Measurements from ENCODE around the gene LAD1. TPM values are rescaled to one million over a fixed set of nuclear protein-coding genes. Genes with fewer than 3 reads are reported as not detected.

The LAD1 gene
- total and polyA plus RNA-seq, 2 experiments from 2014 or later: 63.5 to 64.2 TPM

DNA sequence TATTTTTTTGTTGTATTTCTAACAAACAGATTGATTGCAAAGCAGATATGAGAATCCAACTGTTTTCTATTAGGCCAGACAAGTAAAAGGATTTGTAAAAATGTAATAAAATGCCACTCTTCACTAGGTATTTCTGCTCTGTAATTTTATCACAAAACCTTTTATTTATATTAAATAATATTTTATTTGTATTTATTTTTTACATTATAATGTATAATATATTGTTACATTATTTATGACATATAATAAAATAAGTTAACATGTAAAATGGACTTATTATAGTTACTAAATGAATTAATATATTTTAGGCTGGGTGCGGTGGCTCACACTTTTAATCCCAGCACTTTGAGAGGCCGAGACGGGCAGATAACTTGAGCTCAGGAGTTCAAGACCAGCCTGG is 35.1 kb upstream of the LAD1 start:
- H3K27ac ChIP-seq: no peak overlapping the region
- no peak overlapping the region for H2AFZ ChIP-seq
- no peaks in the 10 kb centered on the region for H3K79me2 ChIP-seq
- H3K27me3 ChIP-seq: no peaks in the 10 kb centered on the region
- H4K20me1 ChIP-seq (ENCODE audit: insufficient read depth, poor library complexity, severe bottlenecking): no peaks in the 10 kb centered on the region
- H3K4me3 ChIP-seq: no peak overlapping the region
- no peak overlapping the region for H3K4me2 ChIP-seq
- H3K9me2 ChIP-seq (replicated peaks; ENCODE audit: insufficient read depth): no peaks in the 10 kb centered on the region
- WGBS (ENCODE audit: low lambda C conversion rate, missing lambda C conversion rate): 97% methylated on average over 3 of the region's 3 CpGs
- no peak for DNase-seq (ENCODE audit: low spot score)
- no peaks in the 10 kb centered on the region for H3K36me3 ChIP-seq (replicated peaks; ENCODE audit: insufficient read depth, low read depth)
- peaks cover 5% of the 10 kb centered on the region for H3K4me1 ChIP-seq (ENCODE audit: insufficient read depth)
- H3K9me3 ChIP-seq (ENCODE audit: low read depth): no peaks in the 10 kb centered on the region
- TF ChIP-seq, protein P1, sequence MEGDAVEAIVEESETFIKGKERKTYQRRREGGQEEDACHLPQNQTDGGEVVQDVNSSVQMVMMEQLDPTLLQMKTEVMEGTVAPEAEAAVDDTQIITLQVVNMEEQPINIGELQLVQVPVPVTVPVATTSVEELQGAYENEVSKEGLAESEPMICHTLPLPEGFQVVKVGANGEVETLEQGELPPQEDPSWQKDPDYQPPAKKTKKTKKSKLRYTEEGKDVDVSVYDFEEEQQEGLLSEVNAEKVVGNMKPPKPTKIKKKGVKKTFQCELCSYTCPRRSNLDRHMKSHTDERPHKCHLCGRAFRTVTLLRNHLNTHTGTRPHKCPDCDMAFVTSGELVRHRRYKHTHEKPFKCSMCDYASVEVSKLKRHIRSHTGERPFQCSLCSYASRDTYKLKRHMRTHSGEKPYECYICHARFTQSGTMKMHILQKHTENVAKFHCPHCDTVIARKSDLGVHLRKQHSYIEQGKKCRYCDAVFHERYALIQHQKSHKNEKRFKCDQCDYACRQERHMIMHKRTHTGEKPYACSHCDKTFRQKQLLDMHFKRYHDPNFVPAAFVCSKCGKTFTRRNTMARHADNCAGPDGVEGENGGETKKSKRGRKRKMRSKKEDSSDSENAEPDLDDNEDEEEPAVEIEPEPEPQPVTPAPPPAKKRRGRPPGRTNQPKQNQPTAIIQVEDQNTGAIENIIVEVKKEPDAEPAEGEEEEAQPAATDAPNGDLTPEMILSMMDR (IDR thresholded peaks at IDR 0.05; ENCODE audit: poor library complexity): no peak
- TF ChIP-seq EZH2phosphoT487 (IDR thresholded peaks at IDR 0.05; ENCODE audit: low read depth, severe bottlenecking, unreplicated experiment) (no peak), EZH2 (IDR thresholded peaks at IDR 0.05; ENCODE audit: borderline replicate concordance) (no peak)

DNA sequence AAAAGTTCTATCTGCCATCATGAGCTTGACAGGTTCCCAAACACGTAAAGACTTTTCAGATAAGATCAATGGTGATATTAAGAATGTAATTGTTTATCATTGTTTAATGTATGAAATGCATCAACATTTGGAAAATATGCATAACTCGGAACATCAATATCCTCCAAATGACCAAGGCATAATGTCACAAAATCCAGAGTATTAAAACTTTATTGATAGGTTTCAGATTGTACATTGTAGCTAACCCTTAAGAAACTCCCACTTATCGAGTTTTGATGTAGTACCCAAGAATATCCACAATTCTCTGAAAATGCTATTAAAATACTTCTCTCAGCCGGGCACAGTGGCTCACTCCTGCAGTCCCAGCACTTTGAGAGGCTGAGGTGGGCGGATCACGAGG is 34.5 kb upstream of the LAD1 start:
- H2AFZ ChIP-seq: no peak overlapping the region
- no peaks in the 10 kb centered on the region for H3K9me2 ChIP-seq (replicated peaks; ENCODE audit: insufficient read depth)
- no peaks in the 10 kb centered on the region for H3K36me3 ChIP-seq (replicated peaks; ENCODE audit: insufficient read depth, low read depth)
- no peaks in the 10 kb centered on the region for H4K20me1 ChIP-seq (ENCODE audit: insufficient read depth, poor library complexity, severe bottlenecking)
- no peaks in the 10 kb centered on the region for H3K27me3 ChIP-seq
- TF ChIP-seq EZH2 (IDR thresholded peaks at IDR 0.05; ENCODE audit: borderline replicate concordance): no peak
- no peak for TF ChIP-seq EZH2phosphoT487 (IDR thresholded peaks at IDR 0.05; ENCODE audit: low read depth, severe bottlenecking, unreplicated experiment)
- TF ChIP-seq, protein P1 (IDR thresholded peaks at IDR 0.05; ENCODE audit: poor library complexity): no peak
- WGBS (ENCODE audit: low lambda C conversion rate, missing lambda C conversion rate): 87% methylated on average over 6 of the region's 6 CpGs
- H3K9me3 ChIP-seq (ENCODE audit: low read depth): no peaks in the 10 kb centered on the region
- H3K79me2 ChIP-seq: no peaks in the 10 kb centered on the region
- H3K4me2 ChIP-seq: no peak overlapping the region
- H3K4me3 ChIP-seq: no peak overlapping the region
- no peak overlapping the region for H3K27ac ChIP-seq
- no peak for DNase-seq (ENCODE audit: low spot score)
- H3K4me1 ChIP-seq (ENCODE audit: insufficient read depth): peaks cover 5% of the 10 kb centered on the region

DNA sequence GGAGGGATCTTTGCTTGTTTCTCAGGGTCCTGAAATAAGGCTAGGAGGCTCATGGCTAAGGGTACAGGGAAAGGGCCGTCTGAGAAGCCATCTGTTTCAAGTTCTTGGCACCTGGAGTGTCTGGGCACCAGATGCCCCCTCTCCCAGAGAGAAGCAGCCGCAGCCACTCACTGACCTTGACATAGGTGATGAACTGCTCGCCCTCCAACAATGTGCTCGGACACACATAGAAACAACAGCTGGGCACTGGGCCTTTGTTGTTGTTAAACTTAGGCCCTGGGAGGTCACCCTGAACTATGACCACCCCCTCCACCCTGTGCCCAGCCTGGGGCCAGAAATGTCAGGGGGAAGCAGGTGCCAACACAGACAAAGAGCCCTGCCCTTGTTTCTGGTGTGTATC is 31.7 kb upstream of the LAD1 start:
- Histone ChIP-seq H2AFZ (no peak overlapping the region), H3K9me2 (replicated peaks; ENCODE audit: insufficient read depth) (no peaks in the 10 kb centered on the region), H3K36me3 (replicated peaks; ENCODE audit: insufficient read depth, low read depth) (no peaks in the 10 kb centered on the region), H3K27me3 (no peaks in the 10 kb centered on the region), H3K4me1 (ENCODE audit: insufficient read depth) (peaks cover under 1% of the 10 kb centered on the region), H3K27ac (no peak overlapping the region), H3K4me2 (no peak overlapping the region), H3K9me3 (ENCODE audit: low read depth) (no peaks in the 10 kb centered on the region), H4K20me1 (ENCODE audit: insufficient read depth, poor library complexity, severe bottlenecking) (no peaks in the 10 kb centered on the region), H3K4me3 (no peak overlapping the region), H3K79me2 (no peaks in the 10 kb centered on the region)
- WGBS (ENCODE audit: low lambda C conversion rate, missing lambda C conversion rate): 89% methylated on average over 4 of the region's 4 CpGs
- DNase-seq (ENCODE audit: low spot score): no peak
- TF ChIP-seq, protein P1 (IDR thresholded peaks at IDR 0.05; ENCODE audit: poor library complexity): no peak
- no peak for TF ChIP-seq EZH2 (IDR thresholded peaks at IDR 0.05; ENCODE audit: borderline replicate concordance)
- no peak for TF ChIP-seq EZH2phosphoT487 (IDR thresholded peaks at IDR 0.05; ENCODE audit: low read depth, severe bottlenecking, unreplicated experiment)

All from hepatocyte (in vitro differentiated cells).